ENCODE data around the gene MOV10L1. TPM values are rescaled to one million over a fixed set of nuclear protein-coding genes. Genes with fewer than 3 reads are reported as not detected.
A peak's percentile ranks its signal among the peaks of the same experiment; 100 is the strongest.

Gene MOV10L1
- total and polyA plus RNA-seq, 2 donors from 2014 or later, result 0.38 to 0.62 TPM

GRCh38 chr22:50148166-50148500, 58.3 kb downstream of the MOV10L1 start:
- H3K36me3 ChIP-seq (ENCODE audit: control insufficient read depth in 2 of 3, insufficient read depth in 3 of 3, low read length in 3 of 3), result no peaks in the 10 kb centered on the region
- H3K4me3 ChIP-seq (ENCODE audit: low read length in 3 of 3), result no peak overlapping the region
- intact Hi-C loops (cut with DNase I), result loop anchor here (5.0 kb wide), 1 partner anchor 64 kb away; no protein-coding TSS in a partner anchor
- no peak for DNase-seq
- peaks cover 0 to 6% (median 0%) of the 10 kb centered on the region in 3 donors for H3K4me1 ChIP-seq (ENCODE audit: control insufficient read depth in 2 of 3, insufficient read depth in 2 of 3, low read depth in 1 of 3, low read length in 3 of 3)
- no peaks in the 10 kb centered on the region for H3K27me3 ChIP-seq (ENCODE audit: control insufficient read depth, insufficient read depth, low read length)
- no peaks in the 10 kb centered on the region for H3K9me3 ChIP-seq (ENCODE audit: control insufficient read depth in 2 of 3, insufficient read depth in 1 of 3, low read length in 3 of 3)
- no peak for FAIRE-seq
- no peak overlapping the region for H3K9ac ChIP-seq (ENCODE audit: low read length in 3 of 3)
- no peak for TF ChIP-seq CTCF (IDR thresholded peaks at IDR 0.05; ENCODE audit: borderline replicate concordance, extremely low read depth, insufficient read depth)
- no peak overlapping the region for H3K27ac ChIP-seq (ENCODE audit: low read depth in 2 of 2, low read length in 2 of 2)

GRCh38 chr22:50148991-50149721, 59.4 kb downstream of the MOV10L1 start:
- Histone ChIP-seq H3K27me3 (ENCODE audit: control insufficient read depth, insufficient read depth, low read length) (no peaks in the 10 kb centered on the region), H3K27ac (ENCODE audit: low read depth in 2 of 2, low read length in 2 of 2) (no peak overlapping the region), H3K4me3 (ENCODE audit: low read length in 3 of 3) (no peak overlapping the region), H3K9me3 (ENCODE audit: control insufficient read depth in 2 of 3, insufficient read depth in 1 of 3, low read length in 3 of 3) (no peaks in the 10 kb centered on the region), H3K36me3 (ENCODE audit: control insufficient read depth in 2 of 3, insufficient read depth in 3 of 3, low read length in 3 of 3) (no peaks in the 10 kb centered on the region), H3K4me1 (ENCODE audit: control insufficient read depth in 2 of 3, insufficient read depth in 2 of 3, low read depth in 1 of 3, low read length in 3 of 3) (peaks cover 0 to 6% (median 0%) of the 10 kb centered on the region in 3 donors), H3K9ac (ENCODE audit: low read length in 3 of 3) (no peak overlapping the region)
- DNase-seq (peak in 4 of 5 donors; percentile 47 to 80 (median 56)), FAIRE-seq (no peak)
- intact Hi-C loops (cut with DNase I), result loop anchor here (5.0 kb wide), 1 partner anchor 63 kb away; no protein-coding TSS in a partner anchor
- TF ChIP-seq CTCF (IDR thresholded peaks at IDR 0.05; ENCODE audit: borderline replicate concordance, extremely low read depth, insufficient read depth), result peak; percentile 70

- Histone ChIP-seq H3K36me3 (ENCODE audit: control insufficient read depth in 2 of 3, insufficient read depth in 3 of 3, low read length in 3 of 3) (no peaks in the 10 kb centered on the region), H3K9ac (ENCODE audit: low read length in 3 of 3) (no peak overlapping the region), H3K27me3 (ENCODE audit: control insufficient read depth, insufficient read depth, low read length) (no peaks in the 10 kb centered on the region), H3K9me3 (ENCODE audit: control insufficient read depth in 2 of 3, insufficient read depth in 1 of 3, low read length in 3 of 3) (no peaks in the 10 kb centered on the region), H3K4me3 (ENCODE audit: low read length in 3 of 3) (no peak overlapping the region), H3K27ac (ENCODE audit: low read depth in 2 of 2, low read length in 2 of 2) (no peak overlapping the region), H3K4me1 (ENCODE audit: control insufficient read depth in 2 of 3, insufficient read depth in 2 of 3, low read depth in 1 of 3, low read length in 3 of 3) (peaks cover 0 to 6% (median 0%) of the 10 kb centered on the region in 3 donors)
- intact Hi-C loops (cut with DNase I), result no loop called here
- DNase-seq, result no peak
- FAIRE-seq, result no peak
- no peak for TF ChIP-seq CTCF (IDR thresholded peaks at IDR 0.05; ENCODE audit: borderline replicate concordance, extremely low read depth, insufficient read depth)
Measured at GRCh38 chr22:50150161-50151129, 60.6 kb downstream of the MOV10L1 start.

All from kidney (tissue), 14 donors.